ENCODE results near the gene C18orf32. TPM values are rescaled to one million over a fixed set of nuclear protein-coding genes. Genes with fewer than 3 reads are reported as not detected.
"Not testable (repeated sequence)": the region's sequence is repeated elsewhere in the genome, so short reads cannot be mapped to it uniquely, and the experiment has no call there.

C18orf32 gene
- polyA plus RNA-seq, 3 donors from 2014 or later, result 106 to 170 (median 122) TPM

DNA sequence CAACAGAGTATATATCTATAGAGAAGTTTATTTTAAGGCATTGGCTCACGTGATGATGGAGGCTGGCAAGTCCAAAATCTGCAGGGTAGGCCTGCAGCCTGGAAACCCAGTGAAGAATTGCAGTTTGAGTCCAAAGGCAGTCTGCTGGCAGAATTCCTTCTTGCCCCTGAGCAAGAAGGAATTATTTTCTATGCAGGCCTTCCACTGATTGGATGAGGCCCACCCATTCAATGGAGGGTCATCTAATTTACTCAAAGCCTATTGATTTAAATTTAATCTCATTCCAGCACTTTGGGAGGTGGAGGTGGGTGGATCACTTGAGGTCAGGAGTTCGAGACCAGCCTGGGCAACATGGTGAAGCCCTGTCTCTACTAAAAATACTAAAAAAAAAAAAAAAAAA lies 30.4 kb upstream of the C18orf32 start:
- Mint-ChIP-seq H3K27me3 (ENCODE audit: low read depth in 3 of 3) (peaks cover 0 to 3% (median 0%) of the 10 kb centered on the region in 3 donors), H3K27ac (no peak overlapping the region), H3K36me3 (no peaks in the 10 kb centered on the region), H3K9me3 (no peaks in the 10 kb centered on the region), H3K4me3 (no peak overlapping the region), H3K4me1 (no peaks in the 10 kb centered on the region)
- no peak for DNase-seq

DNA sequence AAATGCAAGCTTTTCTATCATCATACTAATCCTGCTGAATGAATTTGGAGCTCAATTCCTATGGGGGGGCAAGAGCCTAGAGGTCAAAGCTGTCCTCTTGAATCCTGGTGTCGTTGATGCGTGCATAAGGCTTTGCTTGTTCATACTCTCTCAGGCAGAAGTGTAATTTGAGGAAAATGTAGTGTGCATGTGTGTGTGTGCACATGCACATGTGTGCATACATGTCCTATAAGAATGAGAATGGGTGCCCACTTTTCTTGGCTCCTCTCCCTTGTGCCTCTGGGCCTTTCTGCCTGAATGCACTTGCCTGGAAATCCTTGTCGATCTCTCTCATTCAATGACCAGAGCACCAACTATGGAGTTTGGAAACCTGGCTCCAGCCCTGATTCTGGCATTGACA lies 28.5 kb upstream of the C18orf32 start:
- Mint-ChIP-seq H3K9me3 (no peaks in the 10 kb centered on the region), H3K4me1 (no peaks in the 10 kb centered on the region), H3K27ac (no peak overlapping the region), H3K36me3 (no peaks in the 10 kb centered on the region), H3K4me3 (no peak overlapping the region), H3K27me3 (ENCODE audit: low read depth in 3 of 3) (peaks cover 0 to 3% (median 0%) of the 10 kb centered on the region in 3 donors)
- no peak for DNase-seq

DNA sequence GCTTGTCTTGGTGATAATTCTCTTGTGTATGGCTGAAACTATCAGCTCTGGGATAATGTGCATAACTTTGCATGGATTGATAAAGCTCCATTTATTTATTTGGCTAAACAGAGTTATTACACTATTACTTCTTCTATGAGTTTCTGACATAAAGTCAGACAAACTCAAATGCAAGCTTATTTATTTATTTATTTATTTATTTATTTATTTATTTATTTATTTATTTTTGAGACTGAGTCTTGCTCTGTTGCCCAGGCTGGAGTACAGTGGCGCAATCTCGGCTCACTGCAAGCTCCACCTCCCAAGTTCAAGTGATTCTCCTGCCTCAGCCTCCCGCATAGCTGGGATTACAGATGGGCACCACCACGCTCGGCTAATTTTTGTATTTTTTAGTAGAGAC lies 28.0 kb upstream of the C18orf32 start:
- H3K4me1 Mint-ChIP-seq; DNase-seq; H3K4me3 Mint-ChIP-seq; H3K9me3 Mint-ChIP-seq; H3K27ac Mint-ChIP-seq; H3K36me3 Mint-ChIP-seq; H3K27me3 Mint-ChIP-seq (ENCODE audit: low read depth in 3 of 3): not testable (repeated sequence)

DNA sequence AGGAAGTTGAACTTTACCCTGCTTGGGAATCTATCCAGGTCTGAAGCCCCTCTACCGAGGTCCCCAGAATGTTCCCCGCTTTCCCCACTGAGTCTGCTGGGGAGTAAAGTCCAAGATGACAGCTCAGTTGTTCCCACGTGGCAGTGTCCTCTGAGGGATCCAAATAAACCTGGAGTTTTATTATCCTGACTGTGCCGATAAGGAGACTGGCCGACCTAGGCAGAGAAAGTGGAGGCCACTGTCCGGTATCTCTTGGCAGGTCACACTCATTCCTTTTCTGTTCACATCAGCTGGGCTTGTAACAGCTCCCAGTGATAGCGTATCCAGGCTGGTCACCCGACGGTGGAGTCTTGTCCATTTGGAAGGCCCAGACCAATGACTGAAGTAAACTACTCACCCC lies 27.5 kb upstream of the C18orf32 start:
- DNase-seq, result no peak
- Mint-ChIP-seq H3K4me3 (no peak overlapping the region), H3K27ac (no peak overlapping the region), H3K27me3 (ENCODE audit: low read depth in 3 of 3) (peaks cover 0 to 3% (median 0%) of the 10 kb centered on the region in 3 donors), H3K36me3 (no peaks in the 10 kb centered on the region), H3K9me3 (no peaks in the 10 kb centered on the region), H3K4me1 (no peaks in the 10 kb centered on the region)

DNA sequence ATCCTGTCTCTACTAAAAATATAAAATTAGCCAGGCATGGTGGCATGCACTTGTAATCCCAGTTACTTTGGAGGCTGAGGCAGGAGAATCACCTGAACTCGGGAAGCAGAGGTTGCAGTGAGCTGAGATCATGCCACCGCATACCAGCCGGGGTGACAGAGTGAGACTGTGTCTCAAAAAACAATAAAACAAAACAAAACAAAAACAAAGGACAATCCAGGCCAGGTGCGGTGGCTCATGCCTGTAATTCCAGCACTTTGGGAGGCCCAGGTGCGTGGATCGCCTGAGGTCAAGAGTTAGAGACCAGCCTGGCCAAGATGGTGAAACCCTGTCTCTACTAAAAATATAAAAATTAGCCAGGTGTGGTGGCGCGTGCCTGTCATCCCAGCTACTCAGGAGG lies 25.8 kb upstream of the C18orf32 start:
- H3K4me1 Mint-ChIP-seq; H3K4me3 Mint-ChIP-seq; H3K9me3 Mint-ChIP-seq; H3K36me3 Mint-ChIP-seq; H3K27ac Mint-ChIP-seq; H3K27me3 Mint-ChIP-seq (ENCODE audit: low read depth in 3 of 3); DNase-seq: not testable (repeated sequence)

DNA sequence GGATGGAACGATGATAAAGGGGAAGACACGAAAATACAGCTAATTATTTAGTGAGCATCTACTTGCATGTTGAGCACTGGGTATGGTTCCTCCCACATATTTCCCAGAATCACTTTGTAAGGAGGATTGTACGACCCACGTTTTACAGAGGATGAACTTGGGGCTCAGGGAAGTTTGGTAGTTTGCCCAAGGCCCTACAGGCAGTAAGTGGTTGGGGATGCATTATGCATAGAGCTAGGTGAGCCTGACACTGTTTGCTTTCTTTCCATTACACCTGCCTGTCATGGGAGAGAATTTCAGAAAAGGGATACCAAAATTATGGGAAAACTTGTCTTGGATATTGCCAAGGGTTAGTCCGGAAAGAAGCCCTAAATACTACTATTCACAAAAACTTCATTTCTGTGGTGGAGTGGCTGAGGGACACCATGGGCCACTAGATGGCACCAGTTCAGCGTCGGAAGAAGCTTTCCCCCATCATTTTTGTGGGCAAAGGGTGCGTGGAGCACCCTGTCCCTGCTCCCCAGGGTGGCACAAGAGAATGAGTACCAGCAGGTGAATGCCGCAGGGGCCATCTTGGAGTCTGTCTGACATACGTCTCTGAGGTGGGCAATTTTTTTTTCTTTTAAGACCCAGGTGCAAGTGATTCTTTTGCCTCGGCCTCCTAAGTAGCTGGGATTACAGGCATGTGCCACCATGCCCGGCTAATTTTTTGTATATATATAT lies 23.5 kb upstream of the C18orf32 start:
- H3K27me3 Mint-ChIP-seq (ENCODE audit: low read depth in 3 of 3), result peaks cover 0 to 5% (median 5%) of the 10 kb centered on the region in 3 donors
- H3K36me3 Mint-ChIP-seq, result no peaks in the 10 kb centered on the region
- H3K9me3 Mint-ChIP-seq, result no peaks in the 10 kb centered on the region
- no peak overlapping the region for H3K4me3 Mint-ChIP-seq
- H3K27ac Mint-ChIP-seq, result no peak overlapping the region
- H3K4me1 Mint-ChIP-seq, result no peaks in the 10 kb centered on the region
- peak; percentile 31 to 58 (median 47) for DNase-seq

DNA sequence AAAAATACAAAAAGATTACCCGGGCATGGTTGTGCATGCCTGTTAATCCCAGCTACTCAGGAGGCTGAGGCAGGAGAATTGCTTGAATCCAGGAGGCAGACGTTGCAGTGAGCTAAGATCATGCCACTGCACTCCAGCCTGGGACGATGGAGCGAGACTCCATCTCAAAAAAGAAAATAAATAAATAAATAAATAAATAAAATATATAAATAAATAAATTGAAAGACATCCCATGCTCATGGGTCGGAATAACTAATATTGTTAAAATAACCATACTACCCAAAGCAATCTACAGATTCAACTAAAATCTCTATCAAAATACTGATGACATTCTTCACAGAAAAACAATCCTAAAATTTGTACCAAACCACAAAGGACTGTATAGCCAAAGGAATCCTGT lies 19.4 kb upstream of the C18orf32 start:
- DNase-seq; H3K27ac Mint-ChIP-seq; H3K4me1 Mint-ChIP-seq; H3K27me3 Mint-ChIP-seq (ENCODE audit: low read depth in 3 of 3); H3K9me3 Mint-ChIP-seq; H3K36me3 Mint-ChIP-seq; H3K4me3 Mint-ChIP-seq: not testable (repeated sequence)

DNA sequence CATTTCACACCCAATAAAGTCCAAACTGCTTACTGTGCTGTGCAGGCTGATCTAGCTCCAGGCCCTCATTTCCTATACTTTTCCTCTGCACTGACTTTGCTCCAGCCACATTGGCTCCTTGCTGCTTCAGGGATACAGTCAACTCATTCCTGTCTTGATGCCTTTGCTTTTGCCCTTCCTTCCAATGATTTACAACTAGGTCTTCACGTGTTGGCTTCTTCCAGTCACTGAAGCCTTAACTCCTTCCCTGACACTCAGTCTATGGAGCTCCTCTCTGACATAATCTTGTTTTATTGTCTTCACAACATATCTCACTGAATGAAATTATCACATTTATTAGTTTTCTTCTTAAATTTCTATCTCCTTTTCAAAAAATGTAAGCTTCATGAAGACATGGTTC lies 16.9 kb upstream of the C18orf32 start:
- Mint-ChIP-seq H3K36me3 (no peaks in the 10 kb centered on the region), H3K27ac (peak overlapping the region in 1 of 6 donors; percentile 0), H3K9me3 (no peaks in the 10 kb centered on the region), H3K4me3 (no peak overlapping the region), H3K27me3 (ENCODE audit: low read depth in 3 of 3) (peaks cover 5 to 11% (median 9%) of the 10 kb centered on the region in 3 donors), H3K4me1 (no peaks in the 10 kb centered on the region)
- no peak for DNase-seq

DNA sequence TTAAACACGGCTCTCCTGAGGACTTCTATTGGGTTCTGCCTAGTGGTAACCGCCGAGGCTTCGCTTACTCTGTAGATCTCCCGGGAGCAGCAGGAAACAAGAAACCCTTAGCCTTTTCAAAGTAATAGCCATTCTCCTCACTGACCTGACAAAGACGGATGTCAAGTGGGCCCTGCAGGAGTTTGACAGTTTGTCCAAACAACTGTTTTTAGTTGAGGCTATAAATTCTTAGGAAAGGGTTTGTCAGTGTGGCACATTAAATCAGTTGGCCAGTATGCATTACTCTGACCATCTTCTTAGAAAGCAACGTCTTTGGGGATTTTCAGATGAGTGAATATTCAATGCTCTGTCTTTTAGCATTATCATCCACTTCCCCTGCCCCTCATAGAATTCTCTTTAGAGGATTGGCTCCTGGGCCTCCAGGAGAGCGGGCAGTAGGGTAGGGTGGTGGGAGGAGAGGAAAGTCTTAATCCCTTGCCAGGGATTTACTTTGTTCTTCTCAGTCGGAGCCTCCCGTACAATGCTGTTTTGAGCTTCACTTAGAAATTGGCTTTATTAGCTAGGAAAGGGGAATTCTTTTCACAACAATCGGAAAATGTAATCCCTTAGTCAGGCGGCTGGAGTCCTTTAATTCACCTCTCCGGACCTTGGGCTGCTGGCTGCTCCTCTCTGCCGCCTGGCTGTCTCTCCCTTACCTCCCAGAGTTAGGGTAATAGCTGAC lies 13.3 kb upstream of the C18orf32 start:
- H3K36me3 Mint-ChIP-seq, result no peaks in the 10 kb centered on the region
- H3K27ac Mint-ChIP-seq, result no peak overlapping the region
- H3K27me3 Mint-ChIP-seq (ENCODE audit: low read depth in 3 of 3), result peaks cover 5 to 9% (median 8%) of the 10 kb centered on the region in 3 donors
- no peaks in the 10 kb centered on the region for H3K9me3 Mint-ChIP-seq
- no peak overlapping the region for H3K4me3 Mint-ChIP-seq
- no peaks in the 10 kb centered on the region for H3K4me1 Mint-ChIP-seq
- no peak for DNase-seq

DNA sequence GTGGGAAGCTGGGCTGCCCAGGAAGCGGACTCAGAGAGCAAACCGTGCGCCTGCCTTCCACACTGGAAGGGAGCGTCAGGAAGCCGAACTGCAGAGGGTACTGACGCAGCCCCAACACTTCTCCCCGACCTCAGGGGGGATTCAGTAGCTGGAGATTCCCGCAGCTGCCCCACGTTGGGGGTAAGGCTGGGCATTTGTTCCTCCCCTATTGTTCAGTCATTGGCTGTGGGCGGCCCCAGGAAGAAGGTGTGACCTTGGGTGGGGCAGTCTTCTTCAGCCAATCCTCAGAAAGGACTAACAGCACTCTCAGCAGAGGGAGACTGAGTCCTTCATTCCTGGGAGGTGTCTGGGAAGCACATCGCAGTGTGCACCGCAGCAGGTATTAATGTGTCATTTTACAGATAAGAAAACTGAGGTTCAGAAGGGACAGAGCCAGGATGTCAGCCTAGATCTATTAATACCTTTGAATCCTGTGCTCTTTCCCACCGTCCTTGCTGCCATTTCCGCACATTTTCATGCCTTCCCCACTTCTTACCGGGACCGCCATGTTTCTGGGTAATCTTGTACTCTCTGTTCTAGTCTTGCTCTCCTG lies 12.1 kb upstream of the C18orf32 start:
- Mint-ChIP-seq H3K9me3 (no peaks in the 10 kb centered on the region), H3K36me3 (no peaks in the 10 kb centered on the region), H3K27ac (peak overlapping the region in 1 of 6 donors; percentile 53), H3K4me3 (no peak overlapping the region), H3K27me3 (ENCODE audit: low read depth in 3 of 3) (peaks cover 6 to 9% (median 8%) of the 10 kb centered on the region in 3 donors), H3K4me1 (no peaks in the 10 kb centered on the region)
- DNase-seq, result no peak

DNA sequence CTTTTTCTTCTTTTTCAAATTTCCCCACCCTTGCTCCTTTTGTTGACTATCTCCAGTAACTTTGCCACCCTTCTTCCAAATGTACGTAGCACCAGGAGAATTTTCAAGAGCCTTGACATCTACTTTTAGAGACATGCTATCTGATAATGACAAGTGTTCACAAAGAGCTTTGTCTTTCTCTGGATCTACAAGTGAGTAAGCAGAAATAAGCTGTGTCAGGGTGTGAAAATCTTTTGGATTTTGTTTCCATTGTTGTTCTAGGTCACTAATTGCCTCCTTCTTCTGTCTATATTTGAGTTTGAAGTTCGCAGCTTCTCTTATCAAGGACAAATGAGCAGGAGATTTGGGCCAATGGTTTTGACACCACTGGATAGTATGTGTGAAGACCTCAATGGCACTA lies 8.4 kb upstream of the C18orf32 start:
- peaks cover 7 to 14% (median 8%) of the 10 kb centered on the region in 3 donors for H3K36me3 Mint-ChIP-seq
- H3K27ac Mint-ChIP-seq, result no peak overlapping the region
- DNase-seq, result no peak
- H3K27me3 Mint-ChIP-seq (ENCODE audit: low read depth in 3 of 3), result peaks cover 3 to 11% (median 5%) of the 10 kb centered on the region in 3 donors
- H3K9me3 Mint-ChIP-seq, result no peaks in the 10 kb centered on the region
- H3K4me1 Mint-ChIP-seq, result peaks cover 21 to 28% of the 10 kb centered on the region in 2 donors
- no peak overlapping the region for H3K4me3 Mint-ChIP-seq

DNA sequence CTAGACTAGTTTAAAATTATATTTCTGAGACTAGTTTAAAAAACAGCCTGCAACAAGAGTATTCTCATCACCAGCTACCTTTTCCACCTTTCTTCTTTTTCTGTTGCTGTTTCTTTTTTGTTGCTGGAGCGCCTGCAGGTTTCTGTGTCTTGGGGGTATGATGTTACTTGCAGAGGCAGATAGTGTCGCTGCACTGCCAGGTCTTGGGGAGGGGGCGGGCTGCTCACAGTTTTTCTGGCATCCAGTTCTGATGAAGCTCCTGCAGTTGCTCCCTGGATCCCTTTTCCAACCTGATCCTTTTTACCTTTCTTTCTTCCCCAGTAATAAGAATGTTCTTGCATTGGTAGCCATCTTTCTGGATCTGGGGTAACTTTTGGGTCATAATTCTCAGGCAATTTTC lies 8.0 kb upstream of the C18orf32 start:
- Mint-ChIP-seq H3K27ac (no peak overlapping the region), H3K36me3 (peaks cover 11 to 18% (median 11%) of the 10 kb centered on the region in 3 donors), H3K4me1 (peaks cover 25 to 32% of the 10 kb centered on the region in 2 donors), H3K9me3 (no peaks in the 10 kb centered on the region), H3K4me3 (no peak overlapping the region), H3K27me3 (ENCODE audit: low read depth in 3 of 3) (peaks cover under 1 to 13% (median 5%) of the 10 kb centered on the region in 3 donors)
- DNase-seq, result no peak

DNA sequence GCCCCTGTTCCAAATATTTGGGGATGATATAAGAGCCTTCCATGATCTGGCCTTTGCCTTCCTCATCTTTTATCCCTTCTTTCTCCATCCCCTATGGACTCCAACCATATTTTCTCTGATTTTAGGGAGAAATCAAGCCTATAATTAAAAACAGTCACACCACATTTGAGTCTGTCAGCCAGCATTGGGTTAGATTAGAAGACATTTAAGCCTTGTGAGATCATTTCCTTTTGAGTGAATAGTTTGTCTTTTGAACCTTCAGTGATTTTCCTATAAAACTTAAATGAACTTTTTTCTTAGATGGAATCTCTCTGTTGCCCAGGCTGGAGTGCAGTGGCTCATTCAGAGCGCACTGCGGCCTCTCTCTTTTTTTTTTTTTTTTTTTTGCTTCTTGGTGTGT lies 7.6 kb upstream of the C18orf32 start:
- no peak for DNase-seq
- Mint-ChIP-seq H3K27me3 (ENCODE audit: low read depth in 3 of 3) (peaks cover 0 to 13% (median 5%) of the 10 kb centered on the region in 3 donors), H3K36me3 (peaks cover 11 to 22% (median 12%) of the 10 kb centered on the region in 3 donors), H3K4me1 (peaks cover 25 to 36% of the 10 kb centered on the region in 2 donors), H3K27ac (no peak overlapping the region), H3K9me3 (no peaks in the 10 kb centered on the region), H3K4me3 (no peak overlapping the region)

DNA sequence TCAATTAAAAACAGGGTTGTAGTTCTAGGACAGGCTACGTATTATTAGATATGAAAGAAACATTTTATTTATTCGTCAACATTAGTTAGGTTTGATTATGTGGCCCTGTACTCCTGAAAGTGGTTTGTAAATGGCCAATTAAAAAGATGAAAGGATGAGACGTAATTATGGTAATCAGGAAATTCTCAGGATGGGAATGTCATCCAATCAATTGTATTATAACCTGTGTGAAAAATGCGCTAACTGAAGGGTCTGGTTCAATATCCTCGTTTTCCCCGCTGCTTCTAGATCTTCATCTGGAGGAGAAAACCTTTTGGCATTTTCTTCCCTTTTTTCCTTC lies 5.6 kb upstream of the C18orf32 start:
- Mint-ChIP-seq H3K27ac (peak overlapping the region; percentile 36 to 99 (median 98)), H3K36me3 (peaks cover 20 to 36% (median 27%) of the 10 kb centered on the region in 3 donors), H3K27me3 (ENCODE audit: low read depth in 3 of 3) (peaks cover 4 to 15% (median 7%) of the 10 kb centered on the region in 3 donors), H3K4me1 (peaks cover 31 to 53% of the 10 kb centered on the region in 2 donors), H3K4me3 (peak overlapping the region; percentile 90 to 99 (median 96)), H3K9me3 (no peaks in the 10 kb centered on the region)
- no peak for DNase-seq

All from immature natural killer cell (primary cell).